Lower leg skin (tissue), 4 donors: ENCODE data around the gene MARCHF6. TPM values are rescaled to one million over a fixed set of nuclear protein-coding genes. Genes with fewer than 3 reads are reported as not detected.

Source experiments
- DNase-seq, 2 donors: peaks; one replicate each; pipeline ENCODE4 v3.0.0-alpha.2; 2019; ENCODE audit warnings: low spot score in 2 of 2
- H3K4me3 ChIP-seq: fragments of 200-600 bp; sonication (generic); 2 replicates; pipeline ENCODE4 v1.5.1; 2017; ENCODE audit warnings: mild to moderate bottlenecking, low read depth; ENCODE audit not compliant: poor library complexity, severe bottlenecking
- CTCF ChIP-seq, 3 donors: fragments of 450-650 bp; IDR thresholded peaks; one replicate each; pipeline ENCODE4 v1.5.1; 2016; ENCODE audit warnings: antibody characterized with exemption in 3 of 3, mild to moderate bottlenecking in 3 of 3, moderate library complexity in 2 of 3
- POLR2A ChIP-seq, 2 donors: fragments of 450-650 bp; IDR thresholded peaks; one replicate each; pipeline ENCODE4 v1.6.1; 2016 to 2017; ENCODE audit warnings: antibody characterized with exemption in 2 of 2, mild to moderate bottlenecking in 1 of 2, moderate library complexity in 1 of 2
- WGBS, 2 donors: methylation state at CpG; one replicate each; pipeline ENCODE4 v1.1.5; 2018; 5-methylcytosine and 5-hydroxymethylcytosine counted together
- intact Hi-C: fragments of 100-400 bp; cut with DNase I; formaldehyde crosslinking; loops from one replicate; pipeline ENCODE4 v1.15.0; 2023; ENCODE audit warnings: low total_unique reads
- total RNA-seq, 4 donors: library from RNA; depleted of rRNA; stranded (reverse); fragments of >200 nt; gene quantifications; one replicate each; pipeline ENCODE4 v1.1.0, GENCODE V29; 2016

The MARCHF6 gene
- total RNA-seq, 4 donors from 2014 or later, result 53.0 to 82.0 (median 63.3) TPM

- DNase-seq, result peak in 1 of 2 donors; percentile 88
- TF ChIP-seq POLR2A (IDR thresholded peaks at IDR 0.05) (no peak), CTCF (IDR thresholded peaks at IDR 0.05) (no peak)
- intact Hi-C loops, result no loop called here
- no peak overlapping the region for H3K4me3 ChIP-seq
- WGBS, 2 donors, result 48 to 53% methylated on average over 7 of the region's 7 CpGs
Observed at GRCh38 chr5:10329820-10330481, 23.5 kb upstream of the MARCHF6 start.

GRCh38 chr5:10330511-10331230 is 22.8 kb upstream of the MARCHF6 start:
- 30 to 32% methylated on average over 10 of the region's 10 CpGs for WGBS, 2 donors
- intact Hi-C loops, result no loop called here
- DNase-seq, result peak in 1 of 2 donors; percentile 88
- H3K4me3 ChIP-seq, result no peak overlapping the region
- TF ChIP-seq POLR2A (IDR thresholded peaks at IDR 0.05), result no peak
- no peak for TF ChIP-seq CTCF (IDR thresholded peaks at IDR 0.05)

- TF ChIP-seq CTCF (IDR thresholded peaks at IDR 0.05) (no peak), POLR2A (IDR thresholded peaks at IDR 0.05) (no peak)
- H3K4me3 ChIP-seq, result no peak overlapping the region
- 48 to 55% methylated on average over 7 of the region's 7 CpGs for WGBS, 2 donors
- intact Hi-C loops, result no loop called here
- DNase-seq, result peak in 1 of 2 donors; percentile 83
Observed at GRCh38 chr5:10331341-10331796, 22.1 kb upstream of the MARCHF6 start.

- H3K4me3 ChIP-seq, result no peak overlapping the region
- peak in 1 of 2 donors; percentile 60 for DNase-seq
- intact Hi-C loops, result no loop called here
- 89 to 92% methylated on average over 5 of the region's 5 CpGs for WGBS, 2 donors
- TF ChIP-seq CTCF (IDR thresholded peaks at IDR 0.05), result no peak
- no peak for TF ChIP-seq POLR2A (IDR thresholded peaks at IDR 0.05)
Observed at GRCh38 chr5:10332301-10332700, 21.2 kb upstream of the MARCHF6 start.

- intact Hi-C loops, result no loop called here
- no peak for TF ChIP-seq CTCF (IDR thresholded peaks at IDR 0.05)
- no peak for TF ChIP-seq POLR2A (IDR thresholded peaks at IDR 0.05)
- 5% methylated on average over 68 to 73 of the region's 81 CpGs for WGBS, 2 donors
- peak overlapping the region; percentile 37 for H3K4me3 ChIP-seq
- DNase-seq, result peak in 1 of 2 donors; percentile 86
Observed at GRCh38 chr5:10333154-10334006, 20.1 kb upstream of the MARCHF6 start.
